Measurements from ENCODE around the gene REEP2.
A peak's percentile ranks its signal among the peaks of the same experiment; 100 is the strongest.
"Not testable (repeated sequence)": the region's sequence is repeated elsewhere in the genome, so short reads cannot be mapped to it uniquely, and the experiment has no call there.

Gene REEP2

DNA sequence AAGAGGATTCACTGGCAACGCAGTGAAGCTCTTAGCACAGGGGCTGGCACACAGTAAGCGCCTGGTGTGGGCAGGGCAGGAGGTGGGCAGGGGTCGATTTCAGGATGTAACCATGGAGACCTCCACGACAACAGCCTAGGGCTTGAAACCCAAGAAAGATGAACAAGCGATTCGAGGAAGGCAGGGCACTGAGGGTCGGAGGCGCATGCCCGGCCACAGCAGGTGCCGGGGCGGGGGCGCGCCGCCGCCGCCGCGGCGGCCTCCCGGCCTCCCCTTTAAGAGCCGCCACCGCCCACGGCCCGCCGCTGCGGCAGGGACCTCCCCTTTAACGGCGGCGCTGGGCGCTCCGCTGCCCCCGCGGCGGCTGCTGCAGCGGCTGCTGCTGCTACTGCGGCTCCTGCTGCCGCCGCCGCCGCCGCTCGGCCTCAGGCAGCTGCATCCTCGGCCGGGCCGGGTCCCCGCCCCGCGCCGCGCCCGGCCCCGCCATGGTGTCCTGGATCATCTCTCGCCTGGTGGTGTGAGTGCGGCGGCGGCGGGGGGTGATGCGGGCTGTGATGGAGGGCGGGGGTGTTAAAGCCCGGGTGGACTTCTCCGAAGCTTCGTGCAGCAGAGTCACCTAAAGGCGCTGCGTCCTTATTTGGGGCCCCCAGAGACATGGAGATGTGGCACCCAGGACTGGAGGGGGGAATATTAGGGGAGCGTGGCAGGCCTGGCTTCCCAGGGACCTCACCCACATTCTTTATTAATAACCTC is at the start of gene REEP2:
Gene REEP2, plus strand, starts transcription at position 334 of the 753 bp plus-strand sequence. Its CDS starts 152 bp downstream, at position 486.
- no peak for DNase-seq
- in situ Hi-C loops (cut with HindIII; ENCODE audit: low pct_ligation_motif_present, low sequenced_read_pairs), result no loop called here
- H3K27me3 ChIP-seq (replicated peaks), result no peaks in the 10 kb centered on the region
- peaks cover 14% of the 10 kb centered on the region for H3K36me3 ChIP-seq (replicated peaks)
- H3K4me3 ChIP-seq (ENCODE audit: low read depth, low read length), result peak within 1 kb of the TSS; percentile 63
- no peak for TF ChIP-seq CTCF (IDR thresholded peaks at IDR 0.05; ENCODE audit: low read depth, low read length, missing control alignments)
- no peak within 1 kb of the TSS for H3K27ac ChIP-seq

GRCh38 chr5:138389332-138389731 is 49.5 kb upstream of the REEP2 start:
- Histone ChIP-seq H3K27ac (no peak overlapping the region), H3K36me3 (replicated peaks) (peaks cover 35% of the 10 kb centered on the region), H3K27me3 (replicated peaks) (no peaks in the 10 kb centered on the region), H3K4me3 (ENCODE audit: low read depth, low read length) (no peak overlapping the region)
- in situ Hi-C loops (cut with HindIII; ENCODE audit: low pct_ligation_motif_present, low sequenced_read_pairs), result no loop called here
- DNase-seq, result no peak
- no peak for TF ChIP-seq CTCF (IDR thresholded peaks at IDR 0.05; ENCODE audit: low read depth, low read length, missing control alignments)

DNA sequence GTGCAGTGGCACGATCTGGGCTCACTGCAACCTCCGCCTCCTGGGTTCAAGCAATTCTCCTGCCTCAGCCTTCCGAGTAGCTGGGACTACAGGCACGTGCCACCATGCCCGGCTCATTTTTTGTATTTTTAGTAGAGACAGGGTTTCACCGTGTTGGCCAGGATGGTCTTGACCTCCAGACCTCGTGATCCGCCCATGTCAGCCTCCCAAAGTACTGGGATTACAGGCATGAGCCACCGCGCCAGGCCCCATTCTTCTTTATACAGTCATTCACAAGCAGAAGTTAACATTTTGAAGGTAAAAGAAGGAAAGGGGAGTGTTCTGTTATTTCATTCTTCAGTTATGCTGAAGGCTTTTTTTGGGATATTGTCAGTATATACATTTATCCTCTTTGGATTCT is 48.9 kb upstream of the REEP2 start:
- peaks cover 35% of the 10 kb centered on the region for H3K36me3 ChIP-seq (replicated peaks)
- H3K27me3 ChIP-seq (replicated peaks); in situ Hi-C loops (cut with HindIII; ENCODE audit: low pct_ligation_motif_present, low sequenced_read_pairs); H3K27ac ChIP-seq; H3K4me3 ChIP-seq (ENCODE audit: low read depth, low read length); DNase-seq: not testable (repeated sequence)

GRCh38 chr5:138391859-138392386 is 46.9 kb upstream of the REEP2 start:
- Histone ChIP-seq H3K27ac (no peak overlapping the region), H3K36me3 (replicated peaks) (peaks cover 26% of the 10 kb centered on the region), H3K4me3 (ENCODE audit: low read depth, low read length) (no peak overlapping the region), H3K27me3 (replicated peaks) (no peaks in the 10 kb centered on the region)
- in situ Hi-C loops (cut with HindIII; ENCODE audit: low pct_ligation_motif_present, low sequenced_read_pairs), result no loop called here
- no peak for DNase-seq
- TF ChIP-seq CTCF (IDR thresholded peaks at IDR 0.05; ENCODE audit: low read depth, low read length, missing control alignments), result no peak

- DNase-seq, result no peak
- TF ChIP-seq CTCF (IDR thresholded peaks at IDR 0.05; ENCODE audit: low read depth, low read length, missing control alignments), result no peak
- in situ Hi-C loops (cut with HindIII; ENCODE audit: low pct_ligation_motif_present, low sequenced_read_pairs), result no loop called here
- peaks cover 27% of the 10 kb centered on the region for H3K36me3 ChIP-seq (replicated peaks)
- no peak overlapping the region for H3K4me3 ChIP-seq (ENCODE audit: low read depth, low read length)
- no peak overlapping the region for H3K27ac ChIP-seq
- H3K27me3 ChIP-seq (replicated peaks), result no peaks in the 10 kb centered on the region
These were observed 36.2 kb upstream of the REEP2 start for GRCh38 chr5:138402640-138403039.

DNA sequence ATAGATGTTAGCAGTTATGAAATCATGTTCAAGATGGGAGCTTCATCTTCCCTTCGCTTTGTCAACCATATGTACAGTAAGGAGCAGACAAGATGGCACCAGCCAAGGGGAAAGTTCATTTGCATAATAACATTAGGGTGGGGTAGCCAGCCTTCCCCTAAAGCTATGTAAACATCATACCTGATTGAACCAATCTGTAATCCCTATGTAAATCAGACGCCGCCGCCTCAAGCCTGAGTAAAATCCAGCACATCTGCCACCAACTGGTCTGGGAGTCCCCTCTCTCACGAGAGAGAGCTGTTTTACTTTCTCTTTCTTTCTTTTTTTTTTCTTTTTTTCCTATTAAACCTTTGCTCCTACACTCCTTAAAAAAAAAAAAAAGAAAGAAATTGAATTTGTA is 30.8 kb upstream of the REEP2 start:
- Histone ChIP-seq H3K27ac (no peak overlapping the region), H3K36me3 (replicated peaks) (peaks cover 5% of the 10 kb centered on the region), H3K4me3 (ENCODE audit: low read depth, low read length) (no peak overlapping the region), H3K27me3 (replicated peaks) (no peaks in the 10 kb centered on the region)
- no peak for TF ChIP-seq CTCF (IDR thresholded peaks at IDR 0.05; ENCODE audit: low read depth, low read length, missing control alignments)
- no peak for DNase-seq
- in situ Hi-C loops (cut with HindIII; ENCODE audit: low pct_ligation_motif_present, low sequenced_read_pairs), result no loop called here
